Sigmoid colon (tissue), 7 donors: ENCODE results near the gene RUNX1. TPM values are rescaled to one million over a fixed set of nuclear protein-coding genes. Genes with fewer than 3 reads are reported as not detected.
"Not testable (repeated sequence)": the region's sequence is repeated elsewhere in the genome, so short reads cannot be mapped to it uniquely, and the experiment has no call there.

ENCODE experiments used
- DNase-seq: peaks from one replicate; pipeline ENCODE4 v3.0.0-alpha.2; 2019
- H3K27ac ChIP-seq, 4 donors: fragments of 200-600 bp; sonication (generic); one replicate each; pipeline ENCODE4 v1.5.1; 2016 to 2019; ENCODE audit warnings: mild to moderate bottlenecking in 1 of 4
- H3K27me3 ChIP-seq, 3 donors: fragments of 200-600 bp; sonication (generic); one replicate each; pipeline ENCODE4 v1.5.1; 2019; ENCODE audit warnings: mild to moderate bottlenecking in 1 of 3
- H3K36me3 ChIP-seq, 4 donors: fragments of 200-600 bp; sonication (generic); one replicate each; pipeline ENCODE4 v1.5.1; 2016 to 2019
- H3K4me1 ChIP-seq, 4 donors: fragments of 200-600 bp; sonication (generic); one replicate each; pipeline ENCODE4 v1.5.1; 2017 to 2019
- H3K4me3 ChIP-seq, 4 donors: fragments of 200-600 bp; sonication (generic); one replicate each; pipeline ENCODE4 v1.5.1; 2017 to 2019; ENCODE audit warnings: mild to moderate bottlenecking in 2 of 4, moderate library complexity in 1 of 4
- H3K9me3 ChIP-seq, 4 donors: fragments of 200-600 bp in 3 of 4; sonication (generic) in 3 of 4; one replicate each; pipeline versions ENCODE4 v1.5.1 to v1.6.1; 2013 to 2019
- CTCF ChIP-seq, 4 experiments: fragments of 450-650 bp in 3 of 4; fragments of 200-600 bp in 1 of 4; IDR thresholded peaks; one replicate each; pipeline ENCODE4 v1.5.1; 2016 to 2019; ENCODE audit warnings: antibody characterized with exemption in 4 of 4, mild to moderate bottlenecking in 3 of 4, moderate library complexity in 2 of 4
- EP300 ChIP-seq, 4 donors: sonication (generic); formaldehyde crosslinking; IDR thresholded peaks; one replicate each; pipeline ENCODE4 v1.6.1; 2017; ENCODE audit warnings: antibody characterized with exemption in 4 of 4
- POLR2A ChIP-seq, 2 donors: fragments of 450-650 bp; IDR thresholded peaks; one replicate each; pipeline ENCODE4 v1.6.1; 2016; ENCODE audit warnings: antibody characterized with exemption in 2 of 2, mild to moderate bottlenecking in 2 of 2, moderate library complexity in 2 of 2
- POLR2AphosphoS5 ChIP-seq, 4 donors: sonication (generic); formaldehyde crosslinking; IDR thresholded peaks; one replicate each; pipeline ENCODE4 v1.6.1; 2017; ENCODE audit warnings: antibody characterized with exemption in 4 of 4
- WGBS, 2 donors: extraction: QIAGEN DNeasy Blood & Tissue Kit; methylation state at CpG; one replicate each; pipeline ENCODE4 v1.1.7; 2013; 5-methylcytosine and 5-hydroxymethylcytosine counted together
- intact Hi-C: fragments of 100-400 bp; cut with DNase I; formaldehyde crosslinking; loops from one replicate; pipeline ENCODE4 v1.15.1; 2023
- polyA plus RNA-seq, 3 donors: library from polyadenylated mRNA; stranded (reverse); fragments of 200-250 nt; gene quantifications; one replicate each; pipeline ENCODE4 v1.2.3, GENCODE V29; 2013
- total RNA-seq, 4 donors: library from RNA; depleted of rRNA; stranded (reverse); fragments of >200 nt; gene quantifications; one replicate each; pipeline ENCODE4 v1.1.0, GENCODE V29; 2016
- donor health status: healthy with polysubstance abuse.
- donor health status: Bipolar disorder and iron deficiency.
- donor health status: healthy.

RUNX1 gene
- total and polyA plus RNA-seq, 7 donors: 2.8 to 23.3 (median 7.5) TPM

GRCh38 chr21:34807146-34807880, 241.8 kb downstream of the RUNX1 start:
- intact Hi-C loops: no loop called here
- TF ChIP-seq CTCF (IDR thresholded peaks at IDR 0.05): no peak
- TF ChIP-seq POLR2AphosphoS5 (IDR thresholded peaks at IDR 0.05): no peak
- TF ChIP-seq POLR2A (IDR thresholded peaks at IDR 0.05): no peak
- no peak for TF ChIP-seq EP300 (IDR thresholded peaks at IDR 0.05)
- Histone ChIP-seq H3K4me1 (peaks cover 0 to 41% (median 17%) of the 10 kb centered on the region in 4 donors), H3K36me3 (no peaks in the 10 kb centered on the region), H3K4me3 (no peak overlapping the region), H3K27me3 (no peaks in the 10 kb centered on the region), H3K27ac (peak overlapping the region in 3 of 4 donors; percentile 46 to 77 (median 70)), H3K9me3 (no peaks in the 10 kb centered on the region)
- no peak for DNase-seq
- WGBS, 2 donors: 85 to 92% methylated on average over 7 of the region's 7 CpGs

- H3K4me1 ChIP-seq: peaks cover 0 to 33% (median 16%) of the 10 kb centered on the region in 4 donors
These were observed 242.7 kb downstream of the RUNX1 start for GRCh38 chr21:34806423-34806822.

DNA sequence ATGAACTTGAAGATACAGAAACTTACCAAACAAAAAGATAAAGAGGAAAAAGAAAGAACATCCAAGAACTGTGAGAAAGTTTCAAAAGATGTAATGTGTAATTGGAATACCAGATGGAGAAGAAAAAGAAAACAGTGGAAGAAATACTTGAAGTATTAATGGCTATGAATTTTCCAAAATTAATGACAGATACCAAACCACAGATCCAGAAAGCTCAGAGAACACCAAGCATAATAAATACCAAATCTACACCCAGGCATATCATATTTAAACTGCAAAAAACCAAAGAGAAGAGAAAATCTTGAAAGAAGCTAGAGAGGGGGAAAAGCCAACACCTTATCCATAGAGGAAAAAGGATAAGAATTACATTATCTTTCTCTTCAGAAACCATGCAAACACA, 243.9 kb downstream of the RUNX1 start:
- H3K9me3 ChIP-seq: no peaks in the 10 kb centered on the region
- H3K4me1 ChIP-seq: peaks cover 0 to 32% (median 15%) of the 10 kb centered on the region in 4 donors
- intact Hi-C loops: no loop called here
- no peaks in the 10 kb centered on the region for H3K36me3 ChIP-seq
- no peak overlapping the region for H3K4me3 ChIP-seq
- no peak for DNase-seq
- TF ChIP-seq EP300 (IDR thresholded peaks at IDR 0.05): no peak
- TF ChIP-seq POLR2AphosphoS5 (IDR thresholded peaks at IDR 0.05): no peak
- no peak for TF ChIP-seq POLR2A (IDR thresholded peaks at IDR 0.05)
- TF ChIP-seq CTCF (IDR thresholded peaks at IDR 0.05): no peak
- no peak overlapping the region for H3K27ac ChIP-seq
- no peaks in the 10 kb centered on the region for H3K27me3 ChIP-seq

More at GRCh38 chr21:34806423-34806822, 242.7 kb downstream of the RUNX1 start:
- TF ChIP-seq CTCF (IDR thresholded peaks at IDR 0.05) (no peak), POLR2AphosphoS5 (IDR thresholded peaks at IDR 0.05) (no peak), POLR2A (IDR thresholded peaks at IDR 0.05) (no peak), EP300 (IDR thresholded peaks at IDR 0.05) (no peak)
- intact Hi-C loops: no loop called here
- DNase-seq: no peak
- Histone ChIP-seq H3K27ac (no peak overlapping the region), H3K27me3 (no peaks in the 10 kb centered on the region), H3K9me3 (no peaks in the 10 kb centered on the region), H3K4me3 (no peak overlapping the region), H3K36me3 (no peaks in the 10 kb centered on the region)
- 95 to 98% methylated on average over 3 of the region's 3 CpGs for WGBS, 2 donors

GRCh38 chr21:34804584-34804983, 244.5 kb downstream of the RUNX1 start:
- 91 to 92% methylated on average over 7 of the region's 7 CpGs for WGBS, 2 donors
- peaks cover 0 to 26% (median 13%) of the 10 kb centered on the region in 4 donors for H3K4me1 ChIP-seq
- intact Hi-C loops: not testable (repeated sequence)

DNA sequence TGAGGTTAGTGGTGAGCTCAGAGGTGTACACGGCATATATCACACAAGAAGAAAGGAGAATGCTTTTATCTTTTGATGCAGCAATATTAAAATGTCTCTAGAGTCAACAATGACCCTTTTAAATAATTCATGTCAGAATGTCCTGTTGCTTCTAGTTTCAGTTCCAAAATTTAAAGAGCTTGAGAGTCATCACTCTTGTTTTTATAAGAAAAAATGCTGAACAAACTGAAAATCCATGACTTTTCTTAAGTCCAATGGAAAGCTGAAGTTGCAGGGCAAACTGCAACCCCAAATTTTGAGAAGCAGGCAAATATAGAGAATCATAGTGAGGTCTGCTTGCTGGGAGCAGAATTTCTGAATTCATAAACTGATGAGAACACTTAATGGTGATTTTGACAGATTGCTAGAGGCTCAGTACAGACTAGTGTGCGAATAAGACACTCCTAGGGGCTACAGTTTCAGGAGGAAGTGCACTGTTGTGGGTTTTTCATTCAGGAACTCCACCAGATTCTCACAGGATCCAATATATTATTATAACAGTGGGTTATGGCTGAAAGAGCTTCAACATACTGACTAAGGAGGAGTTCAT, 245.2 kb downstream of the RUNX1 start:
- WGBS, 2 donors: 89 to 95% methylated on average over 2 of the region's 2 CpGs
- H3K36me3 ChIP-seq: no peaks in the 10 kb centered on the region
- no peak for TF ChIP-seq EP300 (IDR thresholded peaks at IDR 0.05)
- no peak for TF ChIP-seq POLR2A (IDR thresholded peaks at IDR 0.05)
- TF ChIP-seq CTCF (IDR thresholded peaks at IDR 0.05): no peak
- TF ChIP-seq POLR2AphosphoS5 (IDR thresholded peaks at IDR 0.05): no peak
- no peaks in the 10 kb centered on the region for H3K27me3 ChIP-seq
- no peak overlapping the region for H3K27ac ChIP-seq
- intact Hi-C loops: no loop called here
- H3K9me3 ChIP-seq: no peaks in the 10 kb centered on the region
- peaks cover 0 to 19% (median 9%) of the 10 kb centered on the region in 4 donors for H3K4me1 ChIP-seq
- no peak for DNase-seq
- H3K4me3 ChIP-seq: no peak overlapping the region

More at GRCh38 chr21:34804584-34804983, 244.5 kb downstream of the RUNX1 start:
- H3K4me3 ChIP-seq, H3K27ac ChIP-seq, H3K27me3 ChIP-seq, H3K36me3 ChIP-seq, DNase-seq, H3K9me3 ChIP-seq: not testable (repeated sequence)
